ENCODE measurements around the gene MRPL45.

Gene MRPL45

GRCh38 chr17:38325221-38325851 lies 28.4 kb downstream of the MRPL45 start:
- no peak for DNase-seq

DNA sequence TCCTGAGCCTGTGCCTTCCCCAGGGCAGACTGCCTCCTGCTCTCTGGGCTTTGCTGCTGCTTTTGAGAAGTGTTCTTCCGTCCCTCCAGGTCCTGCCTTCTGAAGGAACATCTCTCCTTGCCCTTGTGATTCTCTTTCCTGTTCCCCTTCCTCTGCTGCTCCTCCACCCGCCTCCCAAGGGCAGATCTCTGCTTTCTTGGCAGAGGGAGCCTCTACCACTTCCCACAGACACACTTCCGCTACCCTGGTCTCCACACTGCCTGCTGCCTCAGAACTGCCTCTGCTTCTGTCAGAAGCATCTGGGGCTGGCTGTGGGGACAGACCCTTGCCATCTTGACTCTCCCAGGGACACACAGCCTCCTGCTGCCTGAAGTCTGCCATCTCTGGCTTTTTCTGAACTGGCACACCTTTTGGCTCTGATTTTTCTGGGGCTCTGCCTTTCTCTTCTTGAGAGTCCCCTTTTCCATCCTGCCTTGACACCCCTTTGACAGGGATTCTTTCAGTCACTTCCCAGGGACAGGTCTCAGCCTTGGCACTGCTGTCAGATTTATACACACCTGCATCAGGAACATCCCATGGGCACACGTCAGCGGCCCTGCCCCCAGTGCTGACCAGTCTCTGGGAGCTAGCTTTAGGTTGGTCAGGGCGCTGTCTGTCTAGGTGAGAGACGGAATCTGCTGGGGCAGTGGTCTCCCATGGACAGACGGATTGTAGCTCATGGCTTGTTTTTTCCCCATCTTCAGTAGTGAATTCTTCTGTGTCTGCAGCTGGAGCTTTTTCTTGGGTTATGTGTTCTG lies 30.2 kb downstream of the MRPL45 start:
- DNase-seq, result no peak

DNA sequence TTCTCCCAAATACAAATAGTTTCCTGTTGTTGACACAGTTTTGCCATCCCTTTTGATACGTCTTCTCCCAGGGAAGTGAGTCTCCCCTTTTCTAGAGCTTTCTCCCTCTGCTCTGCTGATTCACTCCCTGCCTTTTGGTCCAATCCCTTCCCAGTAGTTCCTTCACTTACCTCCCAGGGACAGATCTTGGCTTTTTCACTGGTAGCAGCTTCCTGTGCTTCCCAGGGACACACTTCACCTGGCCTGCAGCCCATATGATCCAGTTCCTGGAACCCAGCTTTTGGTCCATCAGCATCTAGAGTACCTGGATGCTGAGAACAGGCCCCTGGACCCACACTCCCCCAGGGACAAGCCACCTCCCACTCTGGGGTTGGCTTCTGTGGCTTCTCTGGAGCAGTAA lies 31.0 kb downstream of the MRPL45 start:
- no peak for DNase-seq

- DNase-seq, result peak; percentile 9
These were observed 31.7 kb downstream of the MRPL45 start for GRCh38 chr17:38328620-38329019.

DNA sequence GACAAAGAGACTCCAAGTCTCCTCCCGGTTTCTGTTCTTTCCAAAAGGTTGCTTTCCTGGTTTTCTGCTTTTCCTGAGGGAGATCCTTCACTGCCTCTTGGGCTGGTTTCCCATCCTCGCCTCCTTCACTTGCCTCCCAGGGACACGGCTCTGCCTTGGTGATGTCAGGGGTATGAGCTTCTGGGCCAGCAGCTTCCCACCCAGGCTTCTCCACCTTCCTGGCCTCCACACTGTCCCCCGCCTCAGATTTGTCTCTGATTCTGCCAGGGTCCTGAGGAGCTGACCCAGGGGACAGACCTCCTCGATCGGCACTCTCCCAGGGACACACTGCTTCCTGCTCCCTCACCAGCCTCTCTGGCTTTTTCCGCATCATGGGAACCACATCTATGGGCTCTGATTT lies 32.3 kb downstream of the MRPL45 start:
- DNase-seq, result no peak

DNA sequence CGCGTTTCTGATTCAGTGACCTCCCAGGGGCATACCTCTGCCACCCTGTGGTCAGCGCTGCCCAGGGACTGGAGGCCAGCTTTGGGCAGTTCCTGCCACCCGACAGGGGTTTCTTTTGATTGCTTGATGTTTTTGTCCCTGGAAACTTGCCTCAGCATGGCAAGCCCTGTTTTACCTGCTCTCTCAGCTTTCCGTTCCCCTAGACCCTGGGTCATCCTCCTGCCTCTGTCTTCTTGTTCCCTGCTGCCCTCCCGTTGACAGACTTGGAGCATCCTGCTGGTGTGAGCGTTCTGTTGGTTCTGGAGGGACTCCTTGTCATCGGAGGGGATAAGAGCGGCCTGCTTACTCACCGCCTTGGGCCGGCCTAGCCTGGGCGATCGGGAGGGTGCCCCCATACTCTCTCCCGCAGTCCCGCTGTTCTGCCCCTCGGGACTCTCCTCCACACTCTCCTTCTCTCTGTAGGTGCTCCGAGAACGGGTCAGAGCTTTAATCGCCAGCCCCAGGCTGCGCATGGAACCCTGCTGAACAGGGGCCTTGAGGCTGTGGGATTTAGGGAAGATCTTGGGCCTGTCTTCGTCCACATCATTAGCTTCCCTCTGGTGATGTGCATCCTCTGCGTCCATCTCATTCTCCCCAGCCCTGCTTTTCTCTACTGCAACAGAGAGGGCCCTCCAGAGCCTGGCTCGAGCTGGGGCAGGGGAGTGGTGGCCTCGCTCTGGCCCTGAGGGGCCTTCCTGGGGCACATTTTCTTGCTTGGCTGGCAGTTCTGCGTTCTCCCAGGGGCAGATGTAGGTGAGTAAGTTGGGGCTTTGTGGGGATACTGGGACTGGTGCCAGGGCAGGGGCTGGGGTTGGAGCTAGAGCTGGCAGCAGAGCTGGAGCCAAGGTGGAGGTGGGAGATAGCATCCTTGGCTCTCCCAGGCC lies 33.1 kb downstream of the MRPL45 start:
- no peak for DNase-seq

- no peak for DNase-seq
These were observed 34.0 kb downstream of the MRPL45 start for GRCh38 chr17:38330941-38331411.

- no peak for DNase-seq
These were observed 35.8 kb downstream of the MRPL45 start for GRCh38 chr17:38332735-38333134.

GRCh38 chr17:38333635-38334295 lies 36.8 kb downstream of the MRPL45 start:
- peak; percentile 55 for DNase-seq

DNA sequence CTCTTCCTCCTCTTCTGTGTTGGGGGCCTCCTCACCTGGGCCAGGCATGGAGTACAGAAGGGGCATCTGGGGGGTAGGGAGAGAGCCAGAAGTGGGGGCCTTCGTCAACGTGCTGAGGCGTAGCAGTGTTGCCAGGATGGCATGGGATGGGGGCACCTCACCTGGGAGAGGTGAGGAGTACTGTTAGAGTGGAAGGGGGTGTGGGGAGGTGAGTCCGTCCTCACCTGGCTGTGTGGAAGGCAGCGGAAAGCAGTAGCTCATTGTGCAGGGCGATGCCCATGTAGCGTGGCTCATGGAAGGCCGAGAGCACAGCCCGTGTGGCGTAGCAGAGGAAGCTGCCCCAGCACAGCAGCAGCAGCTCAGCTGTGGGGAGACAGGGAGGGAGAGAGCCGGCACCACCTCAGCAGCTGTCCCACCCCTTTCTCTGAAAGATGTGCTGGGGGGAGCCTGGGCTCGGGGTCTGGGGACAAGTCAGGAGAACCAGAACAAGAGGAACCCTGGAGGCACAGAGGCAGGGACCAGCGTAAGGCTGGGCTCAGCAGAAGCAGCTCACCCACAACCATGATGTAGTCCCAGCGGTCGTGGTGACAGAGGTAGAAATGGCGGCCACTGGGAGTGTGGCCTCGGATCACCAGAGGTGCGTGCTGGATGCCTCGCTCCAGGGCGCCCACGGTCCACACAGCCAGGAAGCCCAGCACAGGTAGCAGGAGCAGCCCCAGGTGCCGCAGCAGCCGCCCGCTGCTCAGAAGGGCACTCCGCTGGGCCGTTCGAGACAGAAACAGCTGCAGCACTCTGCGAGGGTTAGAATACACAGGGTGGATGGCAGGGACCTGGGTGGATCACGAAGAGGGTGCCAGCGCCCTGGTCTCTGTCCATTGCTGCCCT lies 37.8 kb downstream of the MRPL45 start:
- DNase-seq, result no peak

DNA sequence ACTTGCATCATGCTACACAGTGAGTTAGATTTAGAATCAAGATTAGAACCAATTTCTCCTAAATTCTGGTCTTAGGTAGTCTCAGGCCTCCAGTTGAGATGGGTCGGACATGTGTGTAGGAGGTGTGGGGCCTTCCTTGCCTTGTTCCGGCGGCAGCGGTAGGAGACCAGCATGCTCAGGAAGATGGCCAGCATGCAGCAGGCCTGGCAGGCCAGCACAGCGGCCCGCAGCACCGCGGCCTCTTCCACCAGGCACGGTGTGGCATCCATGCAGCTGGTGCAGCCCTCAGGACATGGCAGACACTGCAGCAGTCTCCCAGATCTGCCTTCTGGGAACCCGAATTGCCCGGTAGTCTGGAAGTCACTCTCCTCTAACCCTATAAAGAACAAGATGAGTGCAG lies 39.9 kb downstream of the MRPL45 start:
- no peak for DNase-seq

- no peak for DNase-seq
These were observed 41.1 kb downstream of the MRPL45 start for GRCh38 chr17:38338053-38338452.

GRCh38 chr17:38338535-38338934 lies 41.6 kb downstream of the MRPL45 start:
- DNase-seq, result no peak

DNA sequence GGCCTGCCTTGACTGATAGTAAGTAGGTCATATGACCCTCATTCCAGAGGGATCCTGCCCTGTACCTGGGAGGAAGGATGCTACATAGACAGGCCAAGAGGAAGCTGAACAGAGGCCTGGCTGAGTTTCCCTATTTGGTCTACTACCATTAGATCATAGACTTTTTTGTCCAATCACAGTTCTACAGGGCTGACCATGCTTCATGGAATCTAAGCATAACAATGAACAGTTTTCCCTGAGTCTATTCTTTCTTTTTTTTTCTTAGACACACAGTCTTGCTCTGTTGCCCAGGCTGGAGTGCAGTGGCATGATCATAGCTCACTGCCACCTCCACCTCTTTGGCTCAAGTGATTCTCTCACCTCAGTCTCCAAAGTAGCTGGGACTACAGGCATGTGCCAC lies 42.9 kb downstream of the MRPL45 start:
- no peak for DNase-seq

DNA sequence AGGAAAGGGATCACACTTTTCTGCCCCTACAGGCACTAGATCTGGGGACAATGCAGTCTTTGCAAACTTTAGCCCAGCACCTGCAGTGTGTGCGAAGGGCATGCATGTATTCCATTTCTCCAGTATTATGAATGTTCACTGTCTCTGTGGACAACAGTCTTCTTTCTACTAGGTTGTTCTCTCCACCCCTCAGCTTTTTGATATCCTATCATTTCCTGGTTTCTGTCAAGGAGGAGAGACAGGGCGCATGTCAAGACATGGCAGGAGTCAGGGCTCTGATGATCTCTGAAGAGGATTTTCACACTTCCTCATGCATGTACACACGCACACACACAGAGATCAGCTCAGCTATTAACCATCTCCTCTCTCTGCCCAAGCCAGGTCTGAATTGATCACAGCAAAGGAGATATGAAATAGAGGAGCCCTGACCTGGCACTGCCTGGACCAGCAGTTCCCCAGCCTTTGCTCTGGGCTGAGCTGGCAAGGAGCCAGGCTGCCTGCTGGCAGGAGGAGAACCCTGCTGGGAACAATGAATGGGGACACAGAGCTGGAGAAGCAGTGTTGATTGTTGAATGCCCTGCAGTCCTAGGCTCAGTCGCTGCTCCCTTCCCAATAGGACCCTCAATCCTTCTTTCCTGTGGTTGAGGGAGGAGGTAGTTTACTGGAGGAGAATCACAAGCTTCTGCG lies 44.2 kb downstream of the MRPL45 start:
- peak; percentile 81 for DNase-seq

DNA sequence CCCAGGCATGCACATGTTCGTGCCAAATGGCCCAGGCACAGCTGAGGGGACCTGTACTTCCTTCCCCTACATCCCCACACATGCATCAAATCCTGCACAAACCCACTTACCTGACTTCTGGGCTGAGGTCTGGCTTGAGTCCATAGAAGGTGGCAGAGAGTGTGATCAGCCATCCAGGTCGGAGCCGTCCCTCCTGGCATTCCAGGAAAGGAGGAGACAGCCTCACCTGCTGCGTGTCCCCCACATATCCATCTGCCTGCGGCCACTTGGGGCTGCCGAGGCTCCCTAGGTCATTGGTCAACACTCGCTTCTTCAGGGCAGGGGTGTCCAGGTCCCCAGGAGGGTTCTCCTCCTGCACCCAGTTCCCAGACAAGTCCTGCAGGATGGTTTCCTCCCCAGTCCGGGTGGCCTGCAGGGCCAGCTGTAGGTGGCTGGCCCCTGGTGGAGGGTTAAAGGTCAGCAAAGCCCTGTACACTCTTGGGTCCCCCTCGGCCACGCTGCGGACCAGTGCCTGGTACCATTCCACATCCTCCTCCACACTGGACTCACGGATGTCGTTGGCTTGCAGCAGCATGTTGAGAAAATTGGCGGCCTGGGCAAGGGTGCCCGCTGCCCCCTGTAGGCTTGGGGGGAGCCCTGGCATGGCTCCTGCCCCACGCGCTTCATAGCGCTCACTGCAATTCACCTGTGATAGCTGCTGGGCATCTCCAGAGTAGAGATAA lies 46.1 kb downstream of the MRPL45 start:
- no peak for DNase-seq

- no peak for DNase-seq
These were observed 46.8 kb downstream of the MRPL45 start, which contains the start of gene GPR179 for GRCh38 chr17:38343608-38344419. TSS of gene GPR179 (minus strand) at chr17:38343956. CDS start at chr17:38343789, 167 bp downstream.

GRCh38 chr17:38344420-38344745 lies 47.4 kb downstream of the MRPL45 start:
- DNase-seq, result no peak

- DNase-seq, result no peak
These were observed 48.8 kb downstream of the MRPL45 start for GRCh38 chr17:38345743-38346142.
